ENCODE measurements around the gene EN1.

The EN1 gene

GRCh38 chr2:118850168-118850900 lies 2.9 kb upstream of the EN1 start:
- H3K27me3 ChIP-seq = peaks cover 78% of the 10 kb centered on the region
- no peak for DNase-seq
- H3K9me3 ChIP-seq = no peaks in the 10 kb centered on the region
- H3K4me1 ChIP-seq = no peaks in the 10 kb centered on the region
- H3K4me3 ChIP-seq (ENCODE audit: low read depth, low read length) = no peak overlapping the region
- TF ChIP-seq CTCF (IDR thresholded peaks at IDR 0.05; ENCODE audit: low read depth, low read length) = no peak
- no peaks in the 10 kb centered on the region for H3K36me3 ChIP-seq

GRCh38 chr2:118849226-118850167 lies 2.0 kb upstream of the EN1 start:
- no peak for TF ChIP-seq CTCF (IDR thresholded peaks at IDR 0.05; ENCODE audit: low read depth, low read length)
- Histone ChIP-seq H3K9me3 (no peaks in the 10 kb centered on the region), H3K27me3 (peaks cover 82% of the 10 kb centered on the region), H3K4me1 (no peaks in the 10 kb centered on the region), H3K4me3 (ENCODE audit: low read depth, low read length) (no peak overlapping the region), H3K36me3 (no peaks in the 10 kb centered on the region)
- no peak for DNase-seq

GRCh38 chr2:118848381-118849225 lies 1.2 kb upstream of the EN1 start:
- DNase-seq = no peak
- no peak for TF ChIP-seq CTCF (IDR thresholded peaks at IDR 0.05; ENCODE audit: low read depth, low read length)
- Histone ChIP-seq H3K4me3 (ENCODE audit: low read depth, low read length) (no peak overlapping the region), H3K4me1 (no peaks in the 10 kb centered on the region), H3K36me3 (no peaks in the 10 kb centered on the region), H3K9me3 (no peaks in the 10 kb centered on the region), H3K27me3 (peaks cover 81% of the 10 kb centered on the region)

GRCh38 chr2:118847762-118848172 lies 319 bp upstream of the EN1 start:
- Histone ChIP-seq H3K4me3 (ENCODE audit: low read depth, low read length) (no peak overlapping the region), H3K36me3 (no peaks in the 10 kb centered on the region), H3K9me3 (no peaks in the 10 kb centered on the region), H3K27me3 (peaks cover 78% of the 10 kb centered on the region), H3K4me1 (no peaks in the 10 kb centered on the region)
- DNase-seq = no peak
- TF ChIP-seq CTCF (IDR thresholded peaks at IDR 0.05; ENCODE audit: low read depth, low read length) = no peak

GRCh38 chr2:118846442-118846952 lies 951 bp downstream of the EN1 start:
- Histone ChIP-seq H3K36me3 (no peaks in the 10 kb centered on the region), H3K4me1 (no peaks in the 10 kb centered on the region), H3K9me3 (no peaks in the 10 kb centered on the region), H3K27me3 (peaks cover 78% of the 10 kb centered on the region), H3K4me3 (ENCODE audit: low read depth, low read length) (no peak overlapping the region)
- DNase-seq = no peak
- no peak for TF ChIP-seq CTCF (IDR thresholded peaks at IDR 0.05; ENCODE audit: low read depth, low read length)
